ENCODE measurements around the gene MAP3K13. TPM values are rescaled to one million over a fixed set of nuclear protein-coding genes. Genes with fewer than 3 reads are reported as not detected.

The MAP3K13 gene
- total RNA-seq, 1 experiment from 2014 or later, result 10.6 TPM

- Histone ChIP-seq H3K27ac (ENCODE audit: insufficient read length, low read depth, low read length) (no peak overlapping the region), H4K5ac (ENCODE audit: insufficient read length, low read depth, low read length) (no peak overlapping the region), H3K4ac (ENCODE audit: low read depth, low read length) (no peak overlapping the region), H3K9me3 (ENCODE audit: control insufficient read depth, low read depth, low read length) (no peaks in the 10 kb centered on the region), H2BK120ac (ENCODE audit: low read depth, low read length, poor library complexity, severe bottlenecking) (no peak overlapping the region), H3K23ac (ENCODE audit: insufficient read length, low read depth, low read length) (no peak overlapping the region), H2BK12ac (ENCODE audit: insufficient read length, low read depth, low read length) (no peak overlapping the region), H3K4me1 (ENCODE audit: insufficient read depth, low read length) (no peaks in the 10 kb centered on the region; the same call in 1 of the 2 replicates), H2BK20ac (ENCODE audit: low read depth, low read length, poor library complexity, severe bottlenecking) (no peak overlapping the region), H2AFZ (ENCODE audit: low read length) (no peak overlapping the region), H2BK15ac (ENCODE audit: low read depth, low read length) (no peak overlapping the region), H2AK5ac (ENCODE audit: insufficient read length, low read length) (no peak overlapping the region), H3K79me2 (ENCODE audit: insufficient read depth, low read length) (no peaks in the 10 kb centered on the region), H3K14ac (ENCODE audit: insufficient read depth, low read length) (no peak overlapping the region), H3K79me1 (ENCODE audit: insufficient read depth, low read depth, low read length, poor library complexity, severe bottlenecking) (no peaks in the 10 kb centered on the region), H4K8ac (replicated peaks; ENCODE audit: insufficient read length, low read depth, low read length) (no peak overlapping the region), H3K9ac (ENCODE audit: extremely low read depth, insufficient read length, low read length) (no peak overlapping the region), H3K27me3 (ENCODE audit: insufficient read depth, low read length) (no peaks in the 10 kb centered on the region; the same call in 1 of the 2 replicates), H3K56ac (ENCODE audit: insufficient read length, low read depth, low read length) (no peak overlapping the region), H3K4me2 (ENCODE audit: insufficient read depth, insufficient read length, low read length) (no peak overlapping the region), H3K18ac (ENCODE audit: insufficient read length, low read depth, low read length) (no peak overlapping the region), H2BK5ac (ENCODE audit: insufficient read length, low read length) (no peak overlapping the region), H3K23me2 (ENCODE audit: insufficient read length, low read depth, low read length, poor library complexity, severe bottlenecking) (no peaks in the 10 kb centered on the region), H4K20me1 (ENCODE audit: control insufficient read depth, insufficient read depth, insufficient read length) (no peaks in the 10 kb centered on the region), H3T11ph (ENCODE audit: low read length) (no peak overlapping the region), H4K91ac (ENCODE audit: insufficient read length, low read depth, low read length) (no peak overlapping the region)
- H3K36me3 Mint-ChIP-seq (ENCODE audit: insufficient read depth in 1 of 3, low read depth in 3 of 3), result no peaks in the 10 kb centered on the region
- no CpG with 5 or more reads among the region's 2 CpGs for WGBS (ENCODE audit: extremely low coverage, insufficient read length, low lambda C conversion rate)
- no peak overlapping the region for H3K27ac Mint-ChIP-seq
- DNase-seq, result no peak
- peaks cover 55% of the 10 kb centered on the region for H3K27me3 Mint-ChIP-seq (ENCODE audit: low read depth)
- H3K4me1 Mint-ChIP-seq, result no peaks in the 10 kb centered on the region
- H3K4me3 Mint-ChIP-seq, result no peak overlapping the region
- no peaks in the 10 kb centered on the region for H3K9me3 Mint-ChIP-seq
- TF ChIP-seq CTCF (conservative IDR thresholded peaks at IDR 0.05), result no peak
These were observed 11.5 kb upstream of the MAP3K13 start for GRCh38 chr3:185351396-185351795.

All from H9 (cell line).